ENCODE measurements around the gene TMEM42. TPM values are rescaled to one million over a fixed set of nuclear protein-coding genes. Genes with fewer than 3 reads are reported as not detected.
"Not testable (repeated sequence)": the region's sequence is repeated elsewhere in the genome, so short reads cannot be mapped to it uniquely, and the experiment has no call there.

TMEM42 gene
- total RNA-seq, 1 donor from 2014 or later: 10.1 TPM

- Mint-ChIP-seq H3K27ac (no peak overlapping the region), H3K27me3 (ENCODE audit: insufficient read depth, low read depth) (no peaks in the 10 kb centered on the region), H3K36me3 (peaks cover 36% of the 10 kb centered on the region), H3K4me1 (no peaks in the 10 kb centered on the region), H3K9me3 (no peaks in the 10 kb centered on the region), H3K4me3 (no peak overlapping the region)
- no peak overlapping the region for H2AFZ ChIP-seq (replicated peaks)
- no peak overlapping the region for H3K4me2 ChIP-seq
- no peak for DNase-seq (ENCODE audit: low spot score)
- no peak overlapping the region for H3K9ac ChIP-seq
- H3K27ac ChIP-seq: no peak overlapping the region
- H3K4me1 ChIP-seq: no peaks in the 10 kb centered on the region
- no peak for TF ChIP-seq EZH2phosphoT487 (IDR thresholded peaks at IDR 0.05)
- no peak for TF ChIP-seq EZH2 (IDR thresholded peaks at IDR 0.05)
- TF ChIP-seq, protein P1, sequence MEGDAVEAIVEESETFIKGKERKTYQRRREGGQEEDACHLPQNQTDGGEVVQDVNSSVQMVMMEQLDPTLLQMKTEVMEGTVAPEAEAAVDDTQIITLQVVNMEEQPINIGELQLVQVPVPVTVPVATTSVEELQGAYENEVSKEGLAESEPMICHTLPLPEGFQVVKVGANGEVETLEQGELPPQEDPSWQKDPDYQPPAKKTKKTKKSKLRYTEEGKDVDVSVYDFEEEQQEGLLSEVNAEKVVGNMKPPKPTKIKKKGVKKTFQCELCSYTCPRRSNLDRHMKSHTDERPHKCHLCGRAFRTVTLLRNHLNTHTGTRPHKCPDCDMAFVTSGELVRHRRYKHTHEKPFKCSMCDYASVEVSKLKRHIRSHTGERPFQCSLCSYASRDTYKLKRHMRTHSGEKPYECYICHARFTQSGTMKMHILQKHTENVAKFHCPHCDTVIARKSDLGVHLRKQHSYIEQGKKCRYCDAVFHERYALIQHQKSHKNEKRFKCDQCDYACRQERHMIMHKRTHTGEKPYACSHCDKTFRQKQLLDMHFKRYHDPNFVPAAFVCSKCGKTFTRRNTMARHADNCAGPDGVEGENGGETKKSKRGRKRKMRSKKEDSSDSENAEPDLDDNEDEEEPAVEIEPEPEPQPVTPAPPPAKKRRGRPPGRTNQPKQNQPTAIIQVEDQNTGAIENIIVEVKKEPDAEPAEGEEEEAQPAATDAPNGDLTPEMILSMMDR (IDR thresholded peaks at IDR 0.05): no peak
- no peaks in the 10 kb centered on the region for H3K79me2 ChIP-seq (ENCODE audit: low read depth)
- H3F3A ChIP-seq (ENCODE audit: low read depth): no peaks in the 10 kb centered on the region
- no peaks in the 10 kb centered on the region for H4K20me1 ChIP-seq (ENCODE audit: low read depth)
- H3K36me3 ChIP-seq: peaks cover 24% of the 10 kb centered on the region
- no peak overlapping the region for H3K4me3 ChIP-seq
- H3K9me3 ChIP-seq (ENCODE audit: low read depth): no peaks in the 10 kb centered on the region
- no peaks in the 10 kb centered on the region for H3K27me3 ChIP-seq
Measured at GRCh38 chr3:44842376-44842775, 19.3 kb upstream of the TMEM42 start.

GRCh38 chr3:44845528-44846520 lies 15.9 kb upstream of the TMEM42 start:
- Histone ChIP-seq H3K36me3 (peaks cover 21% of the 10 kb centered on the region), H3K4me3 (no peak overlapping the region), H3F3A (ENCODE audit: low read depth) (no peaks in the 10 kb centered on the region), H4K20me1 (ENCODE audit: low read depth) (no peaks in the 10 kb centered on the region), H2AFZ (replicated peaks) (no peak overlapping the region), H3K79me2 (ENCODE audit: low read depth) (no peaks in the 10 kb centered on the region), H3K9ac (no peak overlapping the region), H3K4me2 (no peak overlapping the region), H3K4me1 (no peaks in the 10 kb centered on the region), H3K27me3 (no peaks in the 10 kb centered on the region), H3K27ac (no peak overlapping the region), H3K9me3 (ENCODE audit: low read depth) (no peaks in the 10 kb centered on the region)
- DNase-seq (ENCODE audit: low spot score): no peak
- Mint-ChIP-seq H3K4me3 (no peak overlapping the region), H3K27me3 (ENCODE audit: insufficient read depth, low read depth) (no peaks in the 10 kb centered on the region), H3K4me1 (no peaks in the 10 kb centered on the region), H3K9me3 (no peaks in the 10 kb centered on the region), H3K27ac (no peak overlapping the region), H3K36me3 (peaks cover 22% of the 10 kb centered on the region)
- TF ChIP-seq EZH2 (IDR thresholded peaks at IDR 0.05): no peak
- TF ChIP-seq, protein P1 (IDR thresholded peaks at IDR 0.05): no peak
- TF ChIP-seq EZH2phosphoT487 (IDR thresholded peaks at IDR 0.05): no peak

DNA sequence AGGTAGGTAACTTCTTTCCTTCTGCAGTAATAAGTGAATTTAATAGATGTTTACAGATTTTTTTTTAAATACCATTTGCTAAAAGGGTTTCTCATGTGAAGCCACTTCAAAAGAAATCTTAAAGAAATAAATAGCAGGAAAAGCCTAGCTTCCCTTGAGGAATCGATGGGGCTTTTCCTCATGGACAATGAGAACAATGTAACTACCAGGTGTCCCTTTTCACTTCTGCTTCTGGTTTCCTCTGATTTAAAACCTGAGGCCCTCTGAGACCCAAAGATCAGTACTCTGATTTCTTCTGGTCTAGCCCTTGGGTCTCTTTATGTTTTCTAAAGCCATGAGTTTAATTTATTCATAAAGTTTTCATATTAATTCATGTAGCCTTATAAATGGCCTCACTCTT lies 13.1 kb upstream of the TMEM42 start:
- Mint-ChIP-seq H3K4me3 (no peak overlapping the region), H3K9me3 (no peaks in the 10 kb centered on the region), H3K4me1 (no peaks in the 10 kb centered on the region), H3K27me3 (ENCODE audit: insufficient read depth, low read depth) (no peaks in the 10 kb centered on the region), H3K36me3 (peaks cover 13% of the 10 kb centered on the region), H3K27ac (no peak overlapping the region)
- no peak for DNase-seq (ENCODE audit: low spot score)
- Histone ChIP-seq H3K9me3 (ENCODE audit: low read depth) (no peaks in the 10 kb centered on the region), H3K79me2 (ENCODE audit: low read depth) (no peaks in the 10 kb centered on the region), H3K4me2 (no peak overlapping the region), H3K4me1 (no peaks in the 10 kb centered on the region), H3F3A (ENCODE audit: low read depth) (no peaks in the 10 kb centered on the region), H3K9ac (no peak overlapping the region), H3K27ac (no peak overlapping the region), H3K4me3 (no peak overlapping the region), H3K27me3 (no peaks in the 10 kb centered on the region), H2AFZ (replicated peaks) (no peak overlapping the region), H4K20me1 (ENCODE audit: low read depth) (no peaks in the 10 kb centered on the region), H3K36me3 (peaks cover 30% of the 10 kb centered on the region)
- TF ChIP-seq EZH2phosphoT487 (IDR thresholded peaks at IDR 0.05) (no peak), EZH2 (IDR thresholded peaks at IDR 0.05) (no peak)
- TF ChIP-seq, protein P1 (IDR thresholded peaks at IDR 0.05): no peak

GRCh38 chr3:44856663-44857062 lies 5.0 kb upstream of the TMEM42 start:
- H3K36me3 Mint-ChIP-seq; H4K20me1 ChIP-seq (ENCODE audit: low read depth); H3K9ac ChIP-seq; H3K79me2 ChIP-seq (ENCODE audit: low read depth); H3K27ac Mint-ChIP-seq; H2AFZ ChIP-seq (replicated peaks); DNase-seq (ENCODE audit: low spot score); H3K27me3 ChIP-seq; H3K27ac ChIP-seq; H3K4me3 ChIP-seq; H3K4me3 Mint-ChIP-seq; H3K4me2 ChIP-seq; H3K9me3 Mint-ChIP-seq; H3K9me3 ChIP-seq (ENCODE audit: low read depth); H3K4me1 ChIP-seq; H3K27me3 Mint-ChIP-seq (ENCODE audit: insufficient read depth, low read depth); H3K4me1 Mint-ChIP-seq: not testable (repeated sequence)
- H3F3A ChIP-seq (ENCODE audit: low read depth): peaks cover 16% of the 10 kb centered on the region
- peaks cover 22% of the 10 kb centered on the region for H3K36me3 ChIP-seq
